ENCODE results near the gene SPTAN1. TPM values are rescaled to one million over a fixed set of nuclear protein-coding genes. Genes with fewer than 3 reads are reported as not detected.
A peak's percentile ranks its signal among the peaks of the same experiment; 100 is the strongest.

SPTAN1 gene
- total and polyA plus RNA-seq, 2 donors (not counting 3 experiments of a cell fraction or from before 2014, with no cell fraction given), result 408 to 502 TPM

DNA sequence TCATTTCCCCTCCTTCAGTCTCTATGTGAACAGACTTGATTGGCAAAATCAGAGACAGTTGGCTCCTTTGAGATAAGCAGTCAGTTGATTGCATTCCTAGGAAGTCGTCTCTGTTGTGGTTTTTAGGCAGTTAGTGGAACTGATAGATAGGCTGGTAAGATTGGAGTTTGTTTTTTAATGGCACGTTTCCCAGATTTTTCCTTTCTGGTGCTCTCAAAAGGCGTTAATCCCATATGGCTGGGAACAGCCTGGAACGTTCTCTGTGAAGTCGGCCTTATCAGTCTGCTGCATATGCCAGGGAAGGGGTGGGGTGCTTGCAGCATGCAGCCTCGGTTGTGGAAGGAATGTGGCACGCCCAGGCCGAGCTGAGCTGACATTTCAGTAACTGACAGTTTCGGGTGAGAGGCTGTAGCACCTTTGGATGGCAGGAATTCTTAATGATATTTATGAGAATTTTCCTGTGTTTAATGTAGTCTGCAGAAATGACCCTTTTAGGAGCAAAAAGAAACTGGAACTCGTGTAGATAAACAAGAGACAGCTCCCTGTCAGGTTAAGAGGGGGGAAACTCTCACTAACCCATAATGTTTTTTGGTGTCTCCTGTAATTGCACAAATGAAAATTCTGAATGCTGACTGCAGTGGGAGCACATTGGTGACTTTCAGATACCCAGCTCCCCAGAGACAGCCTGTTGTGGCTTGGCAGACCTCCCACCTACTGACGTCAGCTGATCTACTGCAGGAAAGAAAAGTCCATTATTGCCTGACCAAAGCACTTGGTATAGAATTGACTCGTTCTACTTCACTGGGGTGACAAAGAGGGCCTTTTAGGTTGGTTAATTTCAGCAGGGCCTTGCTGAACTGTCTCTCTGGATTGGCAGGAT is 6.3 kb downstream of the SPTAN1 start:
- BruUV-seq (replicated peaks), result no TSS peak
- no peaks in the 10 kb centered on the region for H3K9me3 ChIP-seq (replicated peaks; ENCODE audit: control insufficient read depth, insufficient read depth, low read length)
- peak overlapping the region in 1 of 3 experiments; percentile 24 for H3K4me3 ChIP-seq (replicated peaks in 1 of 3; ENCODE audit: insufficient read depth in 1 of 3, low read depth in 1 of 3, low read length in 3 of 3)
- CTCF ChIA-PET, result interaction anchor here (1.4 to 2.1 kb wide), 3 partner anchors 64 to 139 kb away, joined by 3 to 6 read pairs (median 6); no protein-coding TSS in a partner anchor
- H3K9ac ChIP-seq (replicated peaks; ENCODE audit: extremely low read depth, insufficient read depth, low read length), result peak overlapping the region; percentile 67
- FAIRE-seq, result peak; percentile 83
- H3K9me1 ChIP-seq (replicated peaks; ENCODE audit: control insufficient read depth, extremely low read depth, insufficient read depth, low read length), result no peaks in the 10 kb centered on the region
- peak; percentile 97 for DNase-seq (ENCODE audit: low read depth, low spot score)
- TF ChIP-seq, protein P1, sequence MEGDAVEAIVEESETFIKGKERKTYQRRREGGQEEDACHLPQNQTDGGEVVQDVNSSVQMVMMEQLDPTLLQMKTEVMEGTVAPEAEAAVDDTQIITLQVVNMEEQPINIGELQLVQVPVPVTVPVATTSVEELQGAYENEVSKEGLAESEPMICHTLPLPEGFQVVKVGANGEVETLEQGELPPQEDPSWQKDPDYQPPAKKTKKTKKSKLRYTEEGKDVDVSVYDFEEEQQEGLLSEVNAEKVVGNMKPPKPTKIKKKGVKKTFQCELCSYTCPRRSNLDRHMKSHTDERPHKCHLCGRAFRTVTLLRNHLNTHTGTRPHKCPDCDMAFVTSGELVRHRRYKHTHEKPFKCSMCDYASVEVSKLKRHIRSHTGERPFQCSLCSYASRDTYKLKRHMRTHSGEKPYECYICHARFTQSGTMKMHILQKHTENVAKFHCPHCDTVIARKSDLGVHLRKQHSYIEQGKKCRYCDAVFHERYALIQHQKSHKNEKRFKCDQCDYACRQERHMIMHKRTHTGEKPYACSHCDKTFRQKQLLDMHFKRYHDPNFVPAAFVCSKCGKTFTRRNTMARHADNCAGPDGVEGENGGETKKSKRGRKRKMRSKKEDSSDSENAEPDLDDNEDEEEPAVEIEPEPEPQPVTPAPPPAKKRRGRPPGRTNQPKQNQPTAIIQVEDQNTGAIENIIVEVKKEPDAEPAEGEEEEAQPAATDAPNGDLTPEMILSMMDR (IDR thresholded peaks at IDR 0.05; ENCODE audit: extremely low read depth in 1 of 2, insufficient read depth in 1 of 2, low read depth in 1 of 2, low read length in 2 of 2), result no peak
- TF ChIP-seq GATA2 (IDR thresholded peaks at IDR 0.05; ENCODE audit: insufficient read depth, insufficient read length, low read depth, low read length) (peak; percentile 88), EZH2 (IDR thresholded peaks at IDR 0.05; ENCODE audit: borderline replicate concordance, low read depth, low read length, severe bottlenecking) (no peak), MYC (IDR thresholded peaks at IDR 0.05; ENCODE audit: low read depth, low read length) (no peak), POLR2AphosphoS5 (IDR thresholded peaks at IDR 0.05; ENCODE audit: insufficient read depth, low read depth, low read length) (peak; percentile 56), JUN (IDR thresholded peaks at IDR 0.05; ENCODE audit: borderline replicate concordance, insufficient read depth, insufficient read length, low read depth) (peak; percentile 28), POLR2A (IDR thresholded peaks at IDR 0.05; ENCODE audit: low read depth, low read length) (no peak), FOS (IDR thresholded peaks at IDR 0.05; ENCODE audit: borderline replicate concordance, insufficient read depth, low read length) (no peak)
- TF ChIP-seq, protein P2, sequence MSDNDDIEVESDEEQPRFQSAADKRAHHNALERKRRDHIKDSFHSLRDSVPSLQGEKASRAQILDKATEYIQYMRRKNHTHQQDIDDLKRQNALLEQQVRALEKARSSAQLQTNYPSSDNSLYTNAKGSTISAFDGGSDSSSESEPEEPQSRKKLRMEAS (IDR thresholded peaks at IDR 0.05; ENCODE audit: insufficient read depth, insufficient read length), result peak; percentile 64
- dilution Hi-C loops (cut with MboI; ENCODE audit: extremely low pct_ligation_motif_present, low sequenced_read_pairs) (no loop called here), intact Hi-C loops (cut with micrococcal nuclease) (loop anchor here (2.0 to 10.0 kb wide), 2 partner anchors 64 to 264 kb away; no protein-coding TSS in a partner anchor)
- H3K27me3 ChIP-seq (ENCODE audit: control insufficient read depth in 2 of 2, insufficient read depth in 2 of 2, low read length in 2 of 2), result no peaks in the 10 kb centered on the region
- H4K20me1 ChIP-seq (replicated peaks; ENCODE audit: control insufficient read depth, extremely low read depth, insufficient read depth, low read length), result no peaks in the 10 kb centered on the region
- peaks cover 57% of the 10 kb centered on the region for H3K4me1 ChIP-seq (ENCODE audit: control insufficient read depth, extremely low read depth, insufficient read depth, low read length)
- H3K4me2 ChIP-seq (ENCODE audit: insufficient read depth, low read length), result peak overlapping the region; percentile 55
- POLR2A ChIA-PET, result interaction anchor here (0.5 to 0.7 kb wide), 2 partner anchors 25 to 90 kb away, joined by 3 to 4 read pairs; no protein-coding TSS in a partner anchor
- no peak overlapping the region for H2AFZ ChIP-seq (ENCODE audit: low read depth, low read length)
- peaks cover 4 to 5% of the 10 kb centered on the region in 2 experiments for H3K36me3 ChIP-seq (ENCODE audit: control insufficient read depth in 2 of 2, extremely low read depth in 1 of 2, insufficient read depth in 2 of 2, low read length in 2 of 2)
- peaks cover 81% of the 10 kb centered on the region for H3K79me2 ChIP-seq (ENCODE audit: control insufficient read depth, insufficient read depth, low read length)
- peak overlapping the region; percentile 81 for H3K27ac ChIP-seq (ENCODE audit: insufficient read depth, low read depth, low read length)

All from endothelial cell of umbilical vein (primary cell).